Retinal pigment epithelial cell (primary cell): ENCODE data around the gene KDM8.

Experiments
- DNase-seq: peaks from one replicate; pipeline ENCODE4 v3.0.0-alpha.2; 2010; ENCODE audit warnings: low read depth
- H3K4me3 ChIP-seq: 2 replicates; pipeline ENCODE4 v1.5.1; 2011; ENCODE audit warnings: mild to moderate bottlenecking, low read length, control low read depth, moderate library complexity
- TF ChIP-seq, protein P1 (sequence below): conservative IDR thresholded peaks from 2 replicates; pipeline ENCODE4 v1.5.1; 2011; ENCODE audit warnings: low read depth, low read length, control low read depth, inconsistent platforms

KDM8 gene

DNA sequence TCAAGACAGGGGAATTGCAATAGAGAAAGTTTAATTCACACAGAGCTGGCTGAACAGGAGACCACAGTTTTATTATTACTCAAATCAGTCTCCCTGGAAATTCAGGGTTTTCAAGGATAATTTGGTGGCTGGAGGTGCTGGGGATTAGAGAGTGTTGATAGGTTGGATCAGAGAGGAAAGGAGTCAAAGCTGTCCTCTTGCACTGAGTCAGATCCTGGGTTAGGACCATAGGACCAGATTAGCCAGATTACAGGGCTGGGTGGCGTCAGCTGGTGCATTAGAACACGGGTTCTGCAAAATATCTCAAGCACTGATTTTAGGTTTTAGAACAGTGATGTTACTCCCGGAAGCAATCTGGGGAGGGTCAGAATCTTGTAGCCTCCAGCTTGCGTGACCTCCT lies 67.0 kb downstream of the KDM8 start:
- no peak for DNase-seq
- TF ChIP-seq, protein P1, sequence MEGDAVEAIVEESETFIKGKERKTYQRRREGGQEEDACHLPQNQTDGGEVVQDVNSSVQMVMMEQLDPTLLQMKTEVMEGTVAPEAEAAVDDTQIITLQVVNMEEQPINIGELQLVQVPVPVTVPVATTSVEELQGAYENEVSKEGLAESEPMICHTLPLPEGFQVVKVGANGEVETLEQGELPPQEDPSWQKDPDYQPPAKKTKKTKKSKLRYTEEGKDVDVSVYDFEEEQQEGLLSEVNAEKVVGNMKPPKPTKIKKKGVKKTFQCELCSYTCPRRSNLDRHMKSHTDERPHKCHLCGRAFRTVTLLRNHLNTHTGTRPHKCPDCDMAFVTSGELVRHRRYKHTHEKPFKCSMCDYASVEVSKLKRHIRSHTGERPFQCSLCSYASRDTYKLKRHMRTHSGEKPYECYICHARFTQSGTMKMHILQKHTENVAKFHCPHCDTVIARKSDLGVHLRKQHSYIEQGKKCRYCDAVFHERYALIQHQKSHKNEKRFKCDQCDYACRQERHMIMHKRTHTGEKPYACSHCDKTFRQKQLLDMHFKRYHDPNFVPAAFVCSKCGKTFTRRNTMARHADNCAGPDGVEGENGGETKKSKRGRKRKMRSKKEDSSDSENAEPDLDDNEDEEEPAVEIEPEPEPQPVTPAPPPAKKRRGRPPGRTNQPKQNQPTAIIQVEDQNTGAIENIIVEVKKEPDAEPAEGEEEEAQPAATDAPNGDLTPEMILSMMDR = no peak
- no peak overlapping the region for H3K4me3 ChIP-seq
